Panc1 (cell line): ENCODE data around the gene NUTM2D. TPM values are rescaled to one million over a fixed set of nuclear protein-coding genes. Genes with fewer than 3 reads are reported as not detected.
"Not testable (repeated sequence)": the region's sequence is repeated elsewhere in the genome, so short reads cannot be mapped to it uniquely, and the experiment has no call there.

Experiments
- ATAC-seq: fragments of 200-7000 bp; cut with Tn5 transposase; 2 replicates; pipeline ENCODE4 v1.9.1; 2020; ENCODE audit warnings: mild to moderate bottlenecking, moderate library complexity
- BruUV-seq: library from RNA; stranded (reverse); fragments of 400-500 nt; replicated peaks from 2 replicates; lab custom pipeline; 2021; lab: Mats Ljungman, UMichigan
- CTCF ChIA-PET: fragments of 300-600 bp; sonication (Branson Sonifier 250); formaldehyde crosslinking; loops from one replicate; lab custom pipeline; 2022; ENCODE audit warnings: antibody characterized with exemption; lab: Charles Lee
- POLR2A ChIA-PET: fragments of 300-600 bp; sonication (Branson Sonifier 250); formaldehyde crosslinking; loops from one replicate; lab custom pipeline; 2022; ENCODE audit warnings: antibody characterized with exemption; lab: Charles Lee
- DNase-seq: peaks from one replicate; pipeline ENCODE4 v3.0.0-alpha.2; 2010; ENCODE audit warnings: low read depth, low spot score
- H3K27ac ChIP-seq: 2 replicates; pipeline ENCODE4 v1.5.1; 2011; ENCODE audit warnings: mild to moderate bottlenecking, low read length, inconsistent platforms
- H3K27me3 ChIP-seq: fragments of 200-500 bp; sonication (Bioruptor generic); 2 replicates; pipeline ENCODE4 v1.6.0; 2014; ENCODE audit warnings: low read length, inconsistent platforms; ENCODE audit not compliant: control insufficient read depth, insufficient read depth
- H3K36me3 ChIP-seq: fragments of 200-500 bp; sonication (Bioruptor generic); 2 replicates; pipeline ENCODE4 v1.5.1; 2014; ENCODE audit warnings: inconsistent platforms, mild to moderate bottlenecking, low read length, moderate library complexity; ENCODE audit not compliant: control insufficient read depth, insufficient read depth
- H3K4me1 ChIP-seq: 2 replicates; pipeline ENCODE4 v1.5.1; 2011; ENCODE audit warnings: inconsistent platforms, mild to moderate bottlenecking, low read length, moderate library complexity; ENCODE audit not compliant: control insufficient read depth, insufficient read depth
- H3K4me3 ChIP-seq, 2 experiments: 2 replicates each; pipeline ENCODE4 v1.5.1; 2011 to 2012; ENCODE audit warnings: low read depth in 2 of 2, low read length in 2 of 2, mild to moderate bottlenecking in 2 of 2, inconsistent platforms in 1 of 2, moderate library complexity in 1 of 2
- H3K9me3 ChIP-seq: fragments of 200-500 bp; sonication (Bioruptor generic); 2 replicates; pipeline ENCODE4 v1.5.1; 2014; ENCODE audit warnings: low read depth, mild to moderate bottlenecking, inconsistent platforms, low read length, moderate library complexity; ENCODE audit not compliant: control insufficient read depth, insufficient read depth
- in situ Hi-C: cut with HindIII; loops from 2 replicates; pipeline ENCODE4 v1.10.0; 2016; ENCODE audit warnings: low sequenced_read_pairs, low pct_unique_long_range_greater_than_20kb
- intact Hi-C: fragments of 100-400 bp; cut with micrococcal nuclease; formaldehyde crosslinking; loops from one replicate; pipeline ENCODE4 v1.10.0; 2022; ENCODE audit not compliant: unreplicated experiment
- total RNA-seq: library from RNA; stranded (reverse); gene quantifications from one replicate; pipeline ENCODE4 v1.2.1, GENCODE V29; 2021; ENCODE audit not compliant: unreplicated experiment

Gene NUTM2D
- total RNA-seq, 1 experiment from 2014 or later = 1.5 TPM

DNA sequence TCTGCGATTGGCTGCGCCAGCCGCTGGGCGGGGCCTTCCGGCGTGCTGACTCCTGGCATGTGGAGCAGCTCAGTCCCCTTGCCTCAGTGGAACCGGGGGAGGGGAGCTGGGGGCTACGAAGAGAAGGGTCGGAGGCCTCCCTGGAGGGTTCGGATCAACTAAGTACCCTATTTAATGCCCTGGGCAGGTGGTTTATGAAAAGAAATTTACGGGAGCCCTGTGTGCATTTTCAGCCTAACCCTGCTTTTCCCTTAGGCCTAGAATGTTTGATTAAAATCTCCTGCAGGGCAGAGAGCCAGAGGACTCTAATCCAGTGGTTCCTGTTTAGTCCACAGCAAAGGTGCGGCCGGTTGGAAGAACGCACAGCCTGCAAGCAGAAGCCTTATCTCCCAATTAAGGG, 33.8 kb downstream of the NUTM2D start:
- H3K4me1 ChIP-seq, POLR2A ChIA-PET, ATAC-seq, H3K9me3 ChIP-seq, intact Hi-C loops, DNase-seq, H3K27ac ChIP-seq, H3K27me3 ChIP-seq, H3K4me3 ChIP-seq, H3K36me3 ChIP-seq, BruUV-seq, in situ Hi-C loops, CTCF ChIA-PET: not testable (repeated sequence)

DNA sequence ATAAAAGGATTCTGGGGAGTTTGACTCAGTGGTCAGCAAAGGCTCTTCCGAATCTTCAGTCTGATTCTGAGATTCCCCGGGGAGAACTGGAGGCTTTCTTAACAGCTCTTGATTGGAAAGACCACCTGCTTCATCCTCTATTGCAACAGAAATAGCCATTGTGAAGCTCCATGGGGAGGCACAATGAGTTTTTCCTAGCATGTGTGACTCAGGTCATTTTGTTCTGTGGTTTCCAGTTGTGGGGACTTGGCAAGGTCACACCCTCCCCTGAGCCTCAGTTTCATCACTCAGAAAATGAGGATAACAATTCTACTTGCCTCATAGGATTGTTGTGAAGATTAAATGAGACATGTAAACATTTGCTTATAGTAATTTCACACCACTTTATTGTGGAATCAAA, 38.7 kb downstream of the NUTM2D start:
- DNase-seq, POLR2A ChIA-PET, CTCF ChIA-PET, H3K4me3 ChIP-seq, ATAC-seq, H3K36me3 ChIP-seq, intact Hi-C loops, H3K27ac ChIP-seq, BruUV-seq, H3K27me3 ChIP-seq, H3K9me3 ChIP-seq, in situ Hi-C loops, H3K4me1 ChIP-seq: not testable (repeated sequence)

GRCh38 chr10:87398436-87398835, 40.9 kb downstream of the NUTM2D start:
- H3K27ac ChIP-seq, ATAC-seq, H3K9me3 ChIP-seq, in situ Hi-C loops, BruUV-seq, DNase-seq, CTCF ChIA-PET, H3K4me3 ChIP-seq, H3K27me3 ChIP-seq, intact Hi-C loops, H3K36me3 ChIP-seq, POLR2A ChIA-PET, H3K4me1 ChIP-seq: not testable (repeated sequence)

DNA sequence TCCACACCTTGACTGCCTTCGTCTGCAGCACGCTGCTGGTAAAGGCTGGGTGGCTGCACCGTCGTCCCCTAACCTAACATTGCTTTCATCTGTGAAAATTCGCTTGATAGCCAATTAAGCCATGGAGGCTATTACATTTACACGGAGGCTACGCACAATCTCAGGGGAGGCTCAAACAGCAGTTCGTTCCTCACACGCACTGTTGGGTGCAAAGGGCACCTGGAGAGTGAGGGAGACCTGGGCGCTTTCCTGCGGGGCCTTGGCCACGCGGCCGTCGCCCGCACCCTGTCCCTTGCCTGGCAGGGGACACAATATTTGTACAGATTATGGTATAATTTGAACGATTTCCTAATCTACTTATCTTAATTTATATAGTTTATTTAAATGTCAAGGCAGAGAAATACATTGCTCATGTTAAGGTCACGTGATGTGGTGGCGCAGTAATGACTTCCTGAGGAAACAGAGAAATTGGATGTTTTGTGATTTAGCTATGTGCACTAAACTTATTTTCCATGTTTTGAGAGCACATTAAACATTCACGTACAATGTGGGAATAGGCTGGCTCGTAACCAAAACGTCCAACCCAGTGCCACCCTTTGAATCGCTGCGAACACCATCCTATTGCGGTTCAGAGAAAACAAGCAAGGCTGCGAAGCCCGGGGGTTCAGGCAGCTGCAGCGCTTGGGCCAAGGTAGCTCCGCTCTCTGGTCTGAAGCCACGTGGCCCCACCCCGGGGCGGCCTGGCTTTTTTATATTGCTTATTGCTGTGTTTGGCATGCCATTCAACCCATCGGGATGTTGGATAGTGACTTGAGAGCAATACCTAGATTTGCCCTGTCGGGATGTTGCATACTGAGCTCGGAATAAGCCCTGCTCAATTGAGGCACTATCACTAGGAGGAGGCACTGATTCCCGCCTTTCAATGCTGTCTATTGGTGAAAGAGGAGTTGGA, 50.2 kb downstream of the NUTM2D start:
- in situ Hi-C loops, H3K4me1 ChIP-seq, H3K36me3 ChIP-seq, H3K9me3 ChIP-seq, H3K4me3 ChIP-seq, CTCF ChIA-PET, POLR2A ChIA-PET, H3K27ac ChIP-seq, BruUV-seq, DNase-seq, H3K27me3 ChIP-seq, intact Hi-C loops, ATAC-seq: not testable (repeated sequence)

DNA sequence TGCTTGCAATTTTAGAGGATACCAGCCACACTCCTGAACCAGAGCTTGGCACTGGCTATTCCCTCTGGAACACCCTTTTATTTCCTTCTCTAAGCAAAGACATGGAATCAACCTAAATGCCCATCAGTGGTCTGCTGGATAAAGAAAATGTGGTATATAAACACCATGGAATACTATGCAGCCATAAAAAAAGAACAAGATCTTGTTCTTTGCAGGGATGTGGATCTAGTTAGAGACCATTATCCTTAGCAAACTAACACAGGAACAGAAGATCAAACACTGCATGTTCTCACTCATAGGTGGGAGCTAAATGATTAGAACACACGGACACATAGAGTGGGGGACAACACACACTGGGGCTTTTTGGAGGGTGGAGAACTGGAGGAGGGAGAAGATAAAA, 56.4 kb downstream of the NUTM2D start:
- POLR2A ChIA-PET, H3K27ac ChIP-seq, BruUV-seq, H3K9me3 ChIP-seq, H3K4me3 ChIP-seq, in situ Hi-C loops, CTCF ChIA-PET, H3K27me3 ChIP-seq, H3K36me3 ChIP-seq, ATAC-seq, DNase-seq, intact Hi-C loops, H3K4me1 ChIP-seq: not testable (repeated sequence)

Other genes starting within 250 kb of the NUTM2D start
- 0.21 TPM for gene NUTM2A, start 132.3 kb upstream of the NUTM2D start, total RNA-seq
- gene MINPP1, start 147.1 kb downstream of the NUTM2D start, total RNA-seq = 37.0 TPM